SK-N-MC (cell line): ENCODE results near the gene IFT25.
"Not testable (repeated sequence)": the region's sequence is repeated elsewhere in the genome, so short reads cannot be mapped to it uniquely, and the experiment has no call there.

Experiments
- DNase-seq: peaks from one replicate; pipeline ENCODE4 v3.0.0-alpha.2; 2011; ENCODE audit warnings: low read depth, low spot score
- H3K27ac ChIP-seq: fragments of 200-600 bp; sonication (generic); 2 replicates; pipeline ENCODE4 v1.5.1; 2016; ENCODE audit warnings: mixed run types
- H3K36me3 ChIP-seq: fragments of 200-600 bp; sonication (generic); 2 replicates; pipeline ENCODE4 v1.6.1; 2017; ENCODE audit warnings: antibody characterized with exemption, low read length, mixed read lengths; ENCODE audit not compliant: insufficient read depth
- H3K4me3 ChIP-seq: fragments of 200-600 bp; sonication (generic); 2 replicates; pipeline ENCODE4 v1.5.1; 2016
- H3K9ac ChIP-seq: fragments of 200-600 bp; sonication (generic); 2 replicates; pipeline ENCODE4 v1.8.0; 2017; ENCODE audit warnings: mixed run types, mixed read lengths; ENCODE audit not compliant: insufficient read length
- H3K9me3 ChIP-seq: fragments of 200-600 bp; sonication (generic); 2 replicates; pipeline ENCODE4 v1.6.1; 2017; ENCODE audit warnings: low read depth, mild to moderate bottlenecking, antibody characterized with exemption, low read length, moderate library complexity, mixed read lengths
- EZH2 ChIP-seq: fragments of 200-600 bp; sonication (generic); IDR thresholded peaks from one replicate; pipeline ENCODE4 v1.6.1; 2017; ENCODE audit warnings: antibody characterized with exemption
- FOXP2 ChIP-seq: optimal IDR thresholded peaks from 2 replicates; pipeline ENCODE3; 2011; ENCODE audit warnings: mild to moderate bottlenecking, moderate library complexity; ENCODE audit not compliant: insufficient read depth; ENCODE audit errors: extremely low read length, control extremely low read depth
- POLR2AphosphoS5 ChIP-seq: IDR thresholded peaks from 2 replicates; pipeline ENCODE4 v1.6.1; 2012; ENCODE audit warnings: mild to moderate bottlenecking, low read depth, low read length, borderline replicate concordance

Gene IFT25

GRCh38 chr1:53981220-53981619, 35.7 kb upstream of the IFT25 start:
- Histone ChIP-seq H3K9me3 (no peaks in the 10 kb centered on the region), H3K4me3 (no peak overlapping the region), H3K27ac (no peak overlapping the region), H3K9ac (no peak overlapping the region), H3K36me3 (no peaks in the 10 kb centered on the region)
- TF ChIP-seq FOXP2: no peak
- no peak for TF ChIP-seq POLR2AphosphoS5
- no peak for TF ChIP-seq EZH2
- DNase-seq: no peak

DNA sequence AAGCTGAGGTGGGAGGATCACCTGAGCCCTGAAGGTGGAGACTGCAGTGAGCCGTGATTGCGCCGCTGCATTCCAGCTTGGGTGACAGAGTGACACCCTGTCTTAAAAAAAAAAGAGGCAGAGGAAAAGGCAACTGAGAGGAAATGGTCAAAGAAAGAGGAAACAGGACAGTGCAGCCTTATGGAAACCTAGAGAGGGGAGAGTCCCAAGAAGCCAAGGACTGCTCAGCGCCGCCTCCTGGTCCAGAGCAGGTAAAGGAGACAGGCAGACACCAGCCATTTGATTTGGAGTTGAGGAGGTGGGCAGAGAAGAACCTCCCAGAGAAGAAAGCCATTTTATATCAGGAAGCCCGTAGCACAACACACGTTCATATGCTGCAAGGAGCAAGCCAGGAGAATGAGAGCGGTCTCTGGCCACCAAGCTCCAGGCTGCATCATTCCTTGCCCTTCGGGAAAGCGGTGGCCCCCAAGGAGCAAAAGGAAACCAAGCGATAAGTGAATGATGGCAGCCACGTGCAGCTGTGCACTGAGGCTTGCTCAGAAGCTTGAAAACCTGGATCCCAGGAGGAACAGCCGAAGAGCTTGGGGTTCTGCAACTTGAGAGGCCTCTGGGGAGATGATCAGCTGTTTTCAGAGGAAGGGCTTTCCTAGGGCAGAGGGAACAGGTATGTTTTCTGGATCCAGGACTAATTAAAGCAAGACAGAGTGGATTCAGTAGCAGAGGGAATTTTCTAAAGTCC, 34.4 kb upstream of the IFT25 start:
- DNase-seq: no peak
- Histone ChIP-seq H3K27ac (no peak overlapping the region), H3K9ac (no peak overlapping the region), H3K4me3 (no peak overlapping the region), H3K9me3 (no peaks in the 10 kb centered on the region), H3K36me3 (no peaks in the 10 kb centered on the region)
- TF ChIP-seq FOXP2 (no peak), EZH2 (no peak), POLR2AphosphoS5 (no peak)

DNA sequence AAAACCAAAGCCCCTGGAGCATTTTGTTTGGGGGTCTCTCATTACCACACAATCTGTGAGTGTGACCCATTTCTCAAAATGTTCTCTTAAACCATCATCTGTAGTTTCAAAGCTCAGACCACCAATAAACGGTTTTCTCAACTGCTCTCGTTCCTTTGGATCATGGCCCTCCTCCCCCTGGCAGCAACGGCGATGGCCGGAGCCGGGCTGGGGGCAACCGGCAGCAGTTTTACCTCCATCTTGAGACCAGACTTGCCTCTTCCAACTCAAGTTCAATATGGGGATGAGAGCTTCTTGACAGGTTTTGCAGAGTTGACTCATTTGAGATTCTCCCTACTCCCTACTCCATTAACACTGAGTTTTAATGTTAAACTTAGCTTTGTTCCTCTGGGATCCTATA, 30.4 kb upstream of the IFT25 start:
- no peak for TF ChIP-seq EZH2
- TF ChIP-seq POLR2AphosphoS5: no peak
- TF ChIP-seq FOXP2: no peak
- peaks cover 16% of the 10 kb centered on the region for H3K36me3 ChIP-seq
- H3K4me3 ChIP-seq: no peak overlapping the region

DNA sequence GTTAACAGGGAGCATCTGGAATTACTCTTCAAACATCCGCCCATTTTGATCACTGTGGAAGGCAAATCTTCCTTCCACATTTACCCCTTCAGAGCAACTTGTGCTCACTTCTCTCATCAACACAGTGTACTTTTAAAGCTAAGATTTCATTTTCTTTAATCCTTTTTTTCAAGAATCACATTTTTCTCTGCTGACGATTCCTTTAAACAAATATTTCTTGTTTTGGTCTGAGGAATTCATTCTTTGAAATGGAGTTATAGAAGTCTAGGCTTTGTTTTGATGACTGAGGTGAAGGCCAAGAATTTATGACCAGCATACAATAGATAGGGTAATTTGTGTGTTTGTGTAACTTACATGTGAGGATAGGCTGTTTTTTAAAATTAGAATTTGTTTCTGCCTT, 26.2 kb upstream of the IFT25 start:
- no peak for TF ChIP-seq POLR2AphosphoS5
- TF ChIP-seq FOXP2: no peak
- no peak for TF ChIP-seq EZH2
- no peak for DNase-seq
- Histone ChIP-seq H3K9me3 (no peaks in the 10 kb centered on the region), H3K9ac (no peak overlapping the region), H3K27ac (no peak overlapping the region), H3K36me3 (peaks cover 50% of the 10 kb centered on the region), H3K4me3 (no peak overlapping the region)

More for the DNA sequence above, 30.4 kb upstream of the IFT25 start:
- H3K9ac ChIP-seq: no peak overlapping the region
- H3K27ac ChIP-seq: no peak overlapping the region
- no peaks in the 10 kb centered on the region for H3K9me3 ChIP-seq
- DNase-seq: no peak

GRCh38 chr1:53969323-53969722, 23.8 kb upstream of the IFT25 start:
- peaks cover 66% of the 10 kb centered on the region for H3K36me3 ChIP-seq

GRCh38 chr1:53968125-53968513, 22.6 kb upstream of the IFT25 start:
- no peak overlapping the region for H3K9ac ChIP-seq
- no peak for DNase-seq
- no peak overlapping the region for H3K27ac ChIP-seq
- peaks cover 77% of the 10 kb centered on the region for H3K36me3 ChIP-seq
- H3K9me3 ChIP-seq: no peaks in the 10 kb centered on the region
- TF ChIP-seq FOXP2 (no peak), POLR2AphosphoS5 (no peak), EZH2 (no peak)
- no peak overlapping the region for H3K4me3 ChIP-seq

More at GRCh38 chr1:53969323-53969722, 23.8 kb upstream of the IFT25 start:
- H3K4me3 ChIP-seq, H3K27ac ChIP-seq, H3K9ac ChIP-seq, H3K9me3 ChIP-seq, DNase-seq: not testable (repeated sequence)

GRCh38 chr1:53967409-53968124, 22.1 kb upstream of the IFT25 start:
- TF ChIP-seq FOXP2 (no peak), EZH2 (no peak), POLR2AphosphoS5 (no peak)
- Histone ChIP-seq H3K9me3 (no peaks in the 10 kb centered on the region), H3K4me3 (no peak overlapping the region), H3K36me3 (peaks cover 80% of the 10 kb centered on the region), H3K27ac (no peak overlapping the region), H3K9ac (no peak overlapping the region)
- DNase-seq: no peak

DNA sequence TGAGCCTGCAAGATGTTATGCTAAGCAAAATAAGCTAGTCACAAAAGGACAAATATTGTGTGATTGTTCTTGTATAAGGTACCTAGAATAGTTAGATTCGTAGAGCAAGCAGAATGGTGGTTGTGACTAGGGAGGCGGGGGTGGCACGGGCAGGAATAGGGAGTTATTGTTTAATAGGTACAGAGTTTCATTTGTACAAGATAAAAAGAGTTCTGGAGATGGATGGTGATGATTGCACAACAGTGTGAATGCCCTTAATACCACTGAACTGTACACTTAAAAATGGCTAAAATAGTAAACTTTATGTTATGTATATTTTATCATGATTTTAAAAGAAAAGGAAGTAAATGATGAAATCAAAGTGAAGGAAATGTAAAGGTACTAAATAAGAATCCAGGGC, 21.3 kb upstream of the IFT25 start:
- TF ChIP-seq EZH2: no peak
- TF ChIP-seq FOXP2: no peak
- no peak for TF ChIP-seq POLR2AphosphoS5
- H3K36me3 ChIP-seq: peaks cover 81% of the 10 kb centered on the region
- DNase-seq: no peak
- no peak overlapping the region for H3K4me3 ChIP-seq
- no peak overlapping the region for H3K9ac ChIP-seq
- H3K27ac ChIP-seq: no peak overlapping the region
- H3K9me3 ChIP-seq: no peaks in the 10 kb centered on the region

DNA sequence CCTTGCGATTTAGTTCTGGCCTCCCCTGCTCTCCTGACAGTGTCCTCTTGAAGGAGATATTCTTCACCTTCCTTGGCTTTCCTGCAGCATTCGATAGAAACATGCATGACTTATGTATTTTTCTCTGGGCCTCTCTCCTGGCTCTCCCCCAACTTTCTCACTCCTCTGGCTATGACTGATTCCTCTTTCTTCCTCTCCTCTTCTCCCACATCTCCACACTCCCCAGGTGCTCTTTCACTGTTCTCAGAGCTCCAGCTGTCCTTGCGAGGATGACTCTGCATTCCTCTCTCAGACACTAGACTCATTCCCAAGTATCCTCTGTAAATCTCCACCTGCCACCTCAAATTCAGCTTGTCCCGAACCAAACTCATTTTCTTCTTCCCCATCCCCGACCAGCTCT, 18.6 kb upstream of the IFT25 start:
- Histone ChIP-seq H3K4me3 (no peak overlapping the region), H3K9me3 (no peaks in the 10 kb centered on the region), H3K36me3 (peaks cover 80% of the 10 kb centered on the region), H3K9ac (no peak overlapping the region), H3K27ac (no peak overlapping the region)
- no peak for DNase-seq
- TF ChIP-seq FOXP2 (no peak), POLR2AphosphoS5 (no peak), EZH2 (no peak)
